NCI-H446 treated with DMSO at 0.1 percent for 48 hours (cell line): ENCODE measurements around the gene TRMT44.

Experiments used
- DNase-seq: peaks from one replicate; lab custom pipeline; 2025; lab: John Stamatoyannopoulos, UW

Gene TRMT44

DNA sequence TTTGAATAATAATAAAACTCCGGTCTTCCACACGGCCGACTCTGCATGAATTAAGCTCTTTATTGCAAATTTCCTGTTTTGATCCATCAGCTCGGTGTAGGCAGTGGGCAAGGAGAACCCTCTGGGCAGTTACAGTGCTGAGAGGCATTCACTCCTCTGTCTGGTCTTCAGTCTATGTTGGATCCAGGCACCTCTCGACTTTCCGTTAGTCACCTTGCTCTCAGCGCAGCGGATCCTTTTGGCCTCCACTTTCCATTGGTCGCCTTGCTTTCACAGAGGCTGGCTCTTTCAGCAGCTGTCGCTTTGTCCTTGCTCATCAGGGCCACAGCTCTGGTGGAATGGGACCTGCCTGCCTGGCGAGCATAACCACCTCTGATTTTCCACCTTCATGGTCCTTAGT, 52.9 kb downstream of the TRMT44 start:
- DNase-seq = no peak

DNA sequence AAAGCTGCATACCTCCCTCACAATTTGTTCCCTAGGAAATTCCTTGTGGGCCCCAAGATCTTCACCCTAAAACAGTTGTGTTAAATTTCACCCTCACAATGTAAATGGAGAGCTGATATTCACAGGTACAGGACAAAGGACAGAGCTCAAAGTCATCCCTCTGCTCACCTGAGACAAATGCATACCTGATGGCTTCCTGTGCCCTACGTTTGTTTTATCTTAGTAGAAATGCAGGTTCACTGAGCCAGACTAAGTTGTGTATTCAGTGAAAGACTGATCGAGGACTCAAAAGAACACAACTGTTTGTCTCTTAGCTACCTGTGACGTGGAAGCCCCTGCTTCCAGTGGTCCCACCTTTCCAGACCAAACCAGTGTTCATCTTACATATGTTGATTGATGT, 53.6 kb downstream of the TRMT44 start:
- no peak for DNase-seq

DNA sequence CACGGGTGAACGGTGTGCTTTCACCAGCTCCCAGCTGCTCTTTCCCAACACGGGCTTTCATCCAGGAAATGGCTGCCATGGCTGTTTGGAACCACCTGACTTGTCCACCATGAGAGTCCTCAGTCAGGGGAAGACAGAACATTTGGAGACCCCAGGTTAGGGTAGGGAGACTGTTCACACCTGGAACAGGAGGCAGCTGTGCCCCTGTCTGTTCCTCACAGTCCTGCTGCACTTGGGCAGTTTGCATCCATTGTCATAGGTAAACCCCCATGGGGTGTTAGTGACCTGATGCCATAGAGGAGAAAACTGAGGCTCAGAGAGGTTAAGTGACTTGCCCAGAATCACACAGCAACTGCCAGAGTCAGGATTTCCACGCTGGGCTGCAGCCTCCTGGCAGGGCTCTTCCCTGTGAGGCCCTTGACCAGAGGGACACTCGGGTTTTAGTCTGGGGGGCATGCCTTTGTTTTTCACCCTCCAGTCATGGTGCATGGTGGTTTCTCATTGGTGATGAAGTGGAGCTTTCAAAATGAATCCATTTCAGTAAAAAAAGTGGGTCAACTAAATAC, 54.5 kb downstream of the TRMT44 start:
- no peak for DNase-seq

DNA sequence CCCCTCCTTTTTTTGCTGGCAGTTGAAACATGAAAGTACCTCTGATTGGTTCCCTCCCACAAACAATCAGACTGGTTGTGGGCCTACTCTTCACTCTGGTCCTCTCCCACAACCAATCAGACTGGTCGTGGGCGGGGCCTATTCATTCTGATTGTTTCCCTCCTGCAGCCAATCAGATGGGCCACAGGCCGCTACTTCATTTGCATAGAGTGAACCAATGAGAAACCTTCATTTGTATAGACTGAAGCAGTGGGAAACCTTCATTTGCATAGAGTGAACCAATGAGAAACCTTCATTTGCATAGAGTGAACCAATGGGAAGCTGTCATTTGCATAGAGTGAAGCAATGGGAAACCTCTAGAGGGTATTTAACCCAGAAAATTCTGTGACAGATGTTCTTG, 55.2 kb downstream of the TRMT44 start:
- no peak for DNase-seq

DNA sequence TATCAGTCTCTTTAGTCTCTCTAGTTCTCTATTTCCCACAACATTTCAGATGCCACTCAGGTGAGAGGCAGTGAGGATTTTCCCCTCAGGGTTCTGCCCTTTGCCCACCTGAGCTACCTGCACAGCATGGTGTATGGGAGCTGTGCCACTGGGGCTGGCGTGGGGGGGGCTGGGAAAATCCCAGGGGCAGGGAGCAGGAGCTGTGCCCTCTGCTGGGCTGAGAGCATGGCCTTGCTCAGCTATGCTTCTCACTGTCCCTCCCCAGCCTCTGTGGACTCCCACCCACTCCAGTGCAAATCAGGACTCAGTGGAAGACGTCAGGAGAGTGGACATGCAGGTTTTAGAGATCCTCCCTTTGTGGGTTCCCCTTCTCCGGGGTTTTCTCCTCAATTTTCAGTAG, 57.2 kb downstream of the TRMT44 start:
- no peak for DNase-seq

DNA sequence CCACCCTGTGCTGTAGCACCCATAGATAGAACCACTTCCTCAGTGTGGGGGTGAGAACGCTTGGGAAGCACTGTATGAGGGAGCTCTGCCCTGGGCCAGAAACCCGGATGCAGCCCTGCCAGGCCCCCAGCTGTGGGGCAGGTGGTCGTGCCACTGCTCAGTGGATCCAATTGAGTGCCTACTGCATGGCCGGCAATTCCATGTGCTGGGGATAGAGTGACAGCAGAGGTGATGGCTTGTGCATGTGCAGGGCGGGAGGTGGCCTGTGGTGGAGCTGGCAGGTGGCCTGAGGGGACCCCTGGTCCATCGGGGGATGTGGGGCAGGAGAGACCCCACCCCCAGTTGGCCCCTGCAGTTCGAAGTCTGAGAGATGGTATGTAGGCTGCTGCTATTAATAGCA, 60.4 kb downstream of the TRMT44 start:
- no peak for DNase-seq

DNA sequence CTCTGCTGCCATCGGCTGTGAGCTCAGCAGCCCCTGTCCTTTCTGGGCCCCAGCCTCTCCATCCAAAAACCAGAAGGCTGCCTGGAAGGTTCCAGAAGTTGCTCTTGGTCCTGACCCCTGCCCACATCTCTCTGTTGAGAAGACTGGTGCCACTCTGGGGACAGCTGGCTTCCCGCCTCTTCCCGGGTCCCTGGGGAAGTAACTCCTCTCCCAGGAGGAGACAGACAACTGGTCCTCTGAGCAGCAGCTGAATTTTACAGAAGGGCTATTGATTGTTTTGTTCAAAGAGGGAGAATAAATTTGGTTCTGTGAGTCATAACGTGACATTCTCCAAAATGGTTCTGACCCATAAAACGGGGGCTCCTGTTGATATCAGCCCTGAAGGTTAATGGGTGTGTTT, 61.2 kb downstream of the TRMT44 start:
- DNase-seq = no peak

DNA sequence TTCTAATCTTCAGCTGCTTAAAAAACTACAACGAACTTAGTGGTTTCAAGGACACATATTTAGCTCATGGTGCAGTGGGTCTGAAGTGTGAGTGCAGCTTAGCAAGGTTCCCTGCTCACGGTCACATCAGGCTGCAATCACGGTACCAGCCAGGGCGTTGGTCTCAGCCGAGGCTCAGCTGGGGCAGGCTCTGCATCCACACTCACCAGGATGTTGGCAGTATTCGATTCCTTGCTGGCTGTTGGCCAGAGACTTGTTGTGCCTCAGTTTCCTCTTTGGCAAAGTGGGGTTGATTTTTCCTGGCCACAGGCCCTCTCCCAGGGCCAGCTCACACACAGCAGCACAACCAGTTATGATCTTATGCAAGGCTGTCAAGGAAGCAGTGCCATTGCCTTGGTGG, 61.8 kb downstream of the TRMT44 start:
- no peak for DNase-seq

DNA sequence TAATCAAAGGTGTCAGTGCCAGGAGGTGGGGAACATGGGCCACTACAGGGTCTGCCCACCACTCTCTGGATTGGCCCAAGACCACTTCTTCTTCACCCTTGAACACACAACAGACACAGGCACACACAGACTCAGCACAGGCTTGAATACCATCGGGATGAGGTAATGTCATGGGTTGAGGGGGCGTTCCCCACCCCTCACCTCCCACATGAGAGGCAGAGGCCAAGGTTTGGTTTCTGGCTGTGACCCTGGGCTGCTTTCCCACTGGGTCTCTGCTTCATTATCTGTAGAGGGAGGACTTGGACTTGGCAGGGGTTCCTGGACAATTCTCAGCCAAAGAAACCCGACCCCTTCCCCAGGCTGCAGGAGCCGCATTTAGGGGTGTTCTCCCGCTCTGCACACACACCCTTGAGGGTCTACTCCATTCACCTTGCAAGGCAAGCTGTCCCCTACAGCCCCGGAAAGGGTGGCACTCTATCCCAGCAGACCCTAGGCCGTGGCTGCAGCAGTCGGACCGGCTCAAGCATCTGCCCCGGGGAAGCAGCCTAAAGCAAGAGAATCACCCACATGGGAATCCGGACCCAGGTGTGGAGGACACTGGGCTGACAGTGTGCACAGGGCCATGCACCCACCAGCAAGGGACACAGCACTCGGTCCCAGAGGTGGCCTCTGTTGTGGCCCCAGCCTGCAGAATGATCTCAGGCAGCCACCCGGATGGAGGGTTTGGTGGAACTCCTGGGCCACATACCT, 62.4 kb downstream of the TRMT44 start:
- DNase-seq = no peak

DNA sequence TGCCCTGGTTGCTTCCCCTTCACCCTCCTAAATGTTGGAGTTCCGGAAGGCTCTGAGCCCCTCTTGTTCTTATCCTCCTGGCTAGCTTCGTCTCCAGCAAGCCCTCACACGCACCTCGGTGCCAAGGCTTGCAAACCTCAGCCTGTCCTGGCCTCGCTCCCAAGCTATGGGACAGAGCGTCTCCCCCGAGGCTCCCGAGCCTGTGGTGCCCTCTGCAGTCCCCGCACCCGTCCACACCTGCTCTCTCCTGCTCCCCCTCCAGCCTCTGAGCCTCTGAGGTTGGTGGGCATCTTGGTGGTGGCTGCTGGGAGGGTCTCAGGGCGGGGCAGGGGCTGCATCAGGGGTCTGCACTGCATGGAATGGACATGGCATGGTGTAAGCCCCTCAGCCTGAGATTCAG, 63.2 kb downstream of the TRMT44 start:
- DNase-seq = no peak

DNA sequence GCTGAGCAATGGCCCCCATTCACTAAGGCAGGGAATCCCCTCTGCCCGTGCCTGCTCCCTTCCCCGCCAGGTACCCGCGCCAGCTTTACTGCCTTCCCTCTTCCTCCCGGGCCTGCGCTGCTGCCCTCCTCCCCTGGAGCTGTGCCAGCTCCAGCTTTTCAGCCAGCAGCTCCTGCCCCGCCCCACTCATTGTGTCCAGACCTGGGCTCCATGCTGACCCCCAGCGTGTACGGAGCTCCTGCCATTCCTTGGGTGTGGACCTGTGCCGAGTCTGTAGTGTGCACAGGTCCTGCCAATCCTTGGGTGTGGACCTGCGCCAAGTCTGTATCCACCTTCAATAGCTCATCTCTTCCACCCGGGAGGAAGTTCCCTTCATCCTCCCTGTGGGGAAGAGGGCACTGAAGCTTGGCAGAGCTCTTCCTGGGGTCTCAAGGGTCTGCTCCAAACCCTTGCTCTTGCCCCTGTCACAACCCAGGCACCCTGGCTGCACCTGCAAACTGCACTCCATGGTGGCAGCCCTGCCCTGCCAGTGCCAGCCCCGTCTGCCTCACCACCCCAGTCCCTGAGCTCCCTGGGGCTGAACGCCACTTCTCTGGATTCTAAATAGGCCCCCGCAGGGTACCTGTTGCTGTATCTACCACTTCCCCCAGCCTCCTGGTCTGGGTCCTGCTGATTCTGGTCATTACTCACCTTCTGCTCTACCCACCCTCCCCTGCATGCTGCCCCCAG, 63.9 kb downstream of the TRMT44 start:
- no peak for DNase-seq

DNA sequence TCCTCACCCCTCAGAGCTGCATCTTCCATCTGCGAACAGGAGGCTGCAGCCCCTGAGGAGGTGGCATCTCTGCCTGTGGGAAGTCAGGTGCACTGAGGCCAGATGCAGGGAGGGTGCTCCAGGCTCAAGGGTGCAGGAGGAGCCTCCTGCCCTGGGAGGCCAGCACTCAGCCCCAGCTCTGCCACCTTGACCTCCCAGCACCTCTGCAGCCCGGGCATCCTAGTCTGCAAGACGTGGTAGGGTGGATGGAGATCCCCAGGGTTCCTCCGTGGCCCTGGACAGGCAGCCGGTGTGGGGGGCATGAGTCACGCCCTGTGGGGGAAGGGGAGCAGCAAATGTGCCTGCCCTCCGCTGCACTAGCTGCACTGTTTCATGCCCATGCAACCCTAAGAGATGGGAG, 64.7 kb downstream of the TRMT44 start:
- DNase-seq = no peak

DNA sequence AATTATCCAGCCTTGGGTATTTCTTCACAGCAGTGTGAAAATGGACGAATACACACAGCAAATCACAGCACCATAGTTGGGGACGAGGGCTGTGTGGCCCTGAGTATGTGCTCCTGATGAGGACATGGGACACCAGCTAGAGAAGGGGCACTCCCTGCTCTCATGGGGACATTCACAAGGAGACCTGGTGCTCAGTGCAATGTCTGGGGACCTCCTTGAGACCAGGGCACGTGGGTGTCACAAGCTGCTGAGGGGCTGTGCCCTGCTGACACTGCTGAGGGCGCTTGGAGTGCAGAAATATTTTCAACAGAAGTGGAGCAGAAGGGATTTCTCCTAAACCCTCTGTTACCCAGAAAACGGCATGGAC, 65.4 kb downstream of the TRMT44 start:
- DNase-seq = no peak

DNA sequence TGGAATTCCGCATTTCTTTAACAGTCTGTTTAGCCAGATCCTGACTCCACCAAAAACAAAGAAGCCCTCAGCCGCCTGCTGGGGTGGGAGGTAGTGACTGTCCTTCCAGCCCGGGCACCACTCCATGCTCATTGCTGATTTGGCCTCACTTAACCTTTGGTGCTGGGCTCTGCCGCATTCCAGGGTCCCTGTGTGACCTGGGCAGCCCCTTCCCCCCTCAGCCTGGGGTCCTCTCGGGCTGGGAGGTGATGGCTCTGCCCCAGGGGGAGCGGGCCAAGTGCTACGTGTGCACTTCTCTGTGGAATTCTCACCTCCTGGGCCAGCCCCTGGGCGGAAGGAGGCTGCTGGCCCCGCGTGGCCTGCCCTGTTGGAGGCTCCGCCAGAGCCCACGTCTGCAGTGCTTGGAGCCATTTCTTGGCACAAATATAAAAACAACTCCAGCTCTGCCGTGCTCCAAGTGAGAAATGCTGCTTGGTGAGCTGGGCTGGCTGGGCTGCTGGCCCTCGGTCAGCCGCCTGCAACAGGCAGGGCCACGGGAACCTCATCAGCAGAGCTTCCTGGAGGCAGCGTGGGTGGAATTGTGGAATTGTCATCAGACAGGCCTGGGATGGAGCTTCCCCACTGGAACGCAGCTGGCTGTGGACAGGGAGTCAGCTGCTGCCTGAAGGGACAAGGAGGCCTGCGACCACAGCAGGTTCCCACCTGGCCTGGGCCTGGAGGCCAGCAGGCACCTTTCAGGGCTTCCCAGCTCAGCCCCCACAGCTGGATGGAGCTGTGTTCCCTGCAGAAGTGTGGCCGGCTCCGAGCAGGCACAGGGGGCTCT, 66.0 kb downstream of the TRMT44 start:
- DNase-seq = no peak

DNA sequence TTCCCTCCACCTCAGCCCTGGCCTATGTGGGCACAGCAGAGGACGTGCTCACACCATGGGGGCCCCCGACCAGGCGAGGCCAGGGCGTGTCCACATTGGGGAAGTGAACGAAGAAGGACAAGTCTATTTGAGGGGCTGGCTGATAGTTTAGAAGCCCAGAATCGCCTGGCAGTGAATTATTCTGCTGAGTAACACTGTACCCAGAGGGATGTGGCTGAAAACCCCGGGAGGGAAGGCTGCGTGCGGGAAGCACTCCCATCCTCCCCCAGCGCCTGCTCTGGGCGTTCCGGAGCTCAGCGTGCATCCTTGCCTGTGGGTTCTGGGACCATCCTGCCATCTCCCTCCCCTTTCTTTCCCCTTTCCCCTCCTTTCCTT, 66.6 kb downstream of the TRMT44 start:
- DNase-seq = no peak

DNA sequence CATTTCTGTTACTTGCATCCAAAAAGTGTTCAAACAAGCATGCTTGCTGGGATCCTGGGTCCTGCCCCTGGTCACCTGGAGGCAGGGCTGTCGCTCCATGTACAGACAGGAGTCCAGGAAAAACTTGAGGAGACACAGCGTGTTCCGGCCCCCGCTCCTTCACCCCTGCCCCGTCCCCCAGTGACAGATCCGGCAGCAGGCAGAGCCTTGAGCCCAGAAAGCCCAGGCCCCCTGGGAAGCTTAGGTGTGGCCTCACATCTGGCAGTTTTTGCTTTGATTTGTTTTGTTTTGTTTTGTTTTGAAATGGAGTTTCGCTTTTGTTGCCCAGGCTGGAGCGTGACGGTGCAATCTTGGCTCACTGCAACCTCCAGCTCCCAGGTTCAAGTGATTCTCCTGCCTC, 67.0 kb downstream of the TRMT44 start:
- DNase-seq = no peak

DNA sequence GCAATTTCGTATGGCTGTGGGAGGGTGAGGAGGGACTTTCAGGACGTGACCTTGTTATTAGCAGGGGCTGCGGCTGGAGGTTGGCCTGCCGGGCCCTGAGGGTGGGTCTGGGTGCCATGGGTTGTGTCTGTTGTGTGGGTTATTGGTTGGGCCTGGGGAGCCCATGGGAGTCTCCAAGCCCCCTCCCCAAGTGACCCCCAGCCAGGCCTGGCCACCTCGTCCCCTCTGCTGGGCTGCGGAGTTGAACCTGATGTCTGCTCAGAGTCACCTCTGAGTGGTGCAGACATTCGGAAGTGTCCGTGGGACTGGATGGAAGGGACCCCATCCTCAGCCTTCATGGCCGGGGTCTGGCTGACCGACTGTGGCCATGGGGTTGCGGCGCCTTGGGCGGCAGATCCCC, 67.7 kb downstream of the TRMT44 start:
- no peak for DNase-seq

DNA sequence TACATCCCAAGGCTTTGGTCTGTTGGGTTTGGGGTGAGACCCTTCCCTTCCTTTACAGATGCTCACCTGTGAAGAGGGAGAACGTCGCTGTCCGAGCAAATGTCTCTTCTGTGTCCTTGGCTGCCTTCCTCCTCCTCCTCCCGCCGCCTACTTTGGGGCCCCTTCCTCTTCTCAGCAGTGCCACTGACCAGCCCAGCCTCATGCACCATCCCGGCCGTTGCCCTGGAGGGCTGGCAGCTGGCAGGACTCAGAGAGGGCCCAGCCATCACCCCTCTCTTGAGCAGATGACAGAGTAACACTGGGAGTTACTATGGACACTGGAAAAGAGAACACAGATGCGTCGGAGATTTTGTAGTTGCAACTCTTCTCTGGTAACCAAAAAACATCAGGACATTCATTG, 68.2 kb downstream of the TRMT44 start:
- DNase-seq = no peak

DNA sequence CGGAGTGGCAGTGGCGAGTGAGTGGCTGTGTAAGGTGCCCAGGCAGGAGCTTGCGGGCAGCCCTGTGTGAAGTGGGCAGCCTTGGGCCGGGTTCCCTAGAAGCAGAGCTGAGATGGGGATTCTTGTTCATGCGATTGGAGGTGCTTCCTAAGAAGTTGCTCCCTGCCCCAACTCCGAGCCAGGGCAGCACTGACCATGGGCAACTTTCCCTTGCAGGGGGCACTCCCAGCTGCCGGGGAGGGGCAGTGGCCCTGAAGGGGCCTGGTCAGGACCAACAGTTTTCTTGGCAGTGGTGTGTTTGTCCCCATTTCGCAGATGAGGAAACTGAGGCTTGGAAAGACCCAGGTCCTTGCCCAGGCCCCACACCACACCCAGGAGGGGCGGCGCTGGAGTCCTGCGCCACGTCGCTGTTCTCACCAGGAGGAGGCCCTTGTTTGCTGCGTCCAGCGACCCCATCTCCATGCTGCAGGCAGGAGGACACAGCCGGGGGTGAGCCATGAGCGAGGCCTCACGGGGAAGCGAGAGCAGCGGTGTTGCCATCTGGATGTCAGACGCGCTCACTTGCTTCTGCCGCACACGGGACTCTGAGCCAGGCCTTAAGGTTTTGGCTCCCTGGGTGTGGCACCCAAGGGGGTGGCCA, 68.9 kb downstream of the TRMT44 start:
- DNase-seq = no peak

DNA sequence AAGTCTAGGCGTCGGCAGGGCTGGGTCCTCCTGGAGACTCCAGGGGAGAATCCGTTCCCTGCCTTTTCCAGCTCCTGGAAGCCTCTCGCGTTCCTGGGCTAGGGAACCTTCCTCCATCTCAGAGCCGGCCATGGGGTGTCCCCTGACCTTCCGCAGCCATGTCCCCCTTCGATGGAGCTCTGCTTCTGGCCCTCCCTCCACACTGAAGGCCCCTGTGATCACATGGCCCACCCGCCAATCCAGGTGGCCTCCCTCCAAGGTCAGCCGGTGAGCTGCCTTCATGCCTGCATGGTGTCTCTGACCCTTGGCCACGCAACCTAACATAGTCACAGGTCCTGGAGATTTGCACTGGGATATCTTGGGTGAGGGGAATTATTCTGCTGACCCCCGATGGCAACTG, 69.6 kb downstream of the TRMT44 start:
- DNase-seq = no peak

DNA sequence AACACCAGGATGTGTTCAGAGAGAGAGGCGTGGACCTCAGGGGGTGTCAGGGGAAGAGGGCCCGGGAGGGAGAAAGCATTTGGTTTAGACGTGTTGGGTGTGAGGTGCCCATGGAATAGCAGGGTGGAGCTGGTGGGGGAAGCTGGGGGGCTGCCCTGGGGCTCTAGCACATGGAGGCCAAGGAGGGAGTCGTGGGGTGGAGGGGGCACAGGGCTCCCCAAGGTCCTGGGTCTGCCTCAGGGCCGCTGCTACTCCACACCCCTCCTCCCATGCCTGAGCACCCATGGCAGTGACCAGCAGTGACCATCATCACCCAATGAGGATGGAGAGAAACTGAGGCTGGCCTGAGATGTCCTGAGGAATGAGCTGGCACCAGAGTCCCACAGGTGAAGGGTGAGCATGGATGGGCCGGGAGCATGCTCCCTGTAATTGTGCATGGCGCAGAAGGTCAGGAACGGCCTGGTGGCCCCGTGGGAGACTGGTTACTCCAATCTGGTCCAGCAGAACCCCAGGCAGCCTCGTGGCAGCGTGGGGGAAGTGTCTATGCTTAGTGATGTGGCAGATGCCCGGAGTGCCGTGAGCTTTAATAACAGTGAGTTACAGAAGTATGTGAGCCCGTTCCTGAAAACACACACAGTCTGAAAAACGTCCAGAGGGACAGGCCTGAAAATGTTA, 70.2 kb downstream of the TRMT44 start:
- no peak for DNase-seq

DNA sequence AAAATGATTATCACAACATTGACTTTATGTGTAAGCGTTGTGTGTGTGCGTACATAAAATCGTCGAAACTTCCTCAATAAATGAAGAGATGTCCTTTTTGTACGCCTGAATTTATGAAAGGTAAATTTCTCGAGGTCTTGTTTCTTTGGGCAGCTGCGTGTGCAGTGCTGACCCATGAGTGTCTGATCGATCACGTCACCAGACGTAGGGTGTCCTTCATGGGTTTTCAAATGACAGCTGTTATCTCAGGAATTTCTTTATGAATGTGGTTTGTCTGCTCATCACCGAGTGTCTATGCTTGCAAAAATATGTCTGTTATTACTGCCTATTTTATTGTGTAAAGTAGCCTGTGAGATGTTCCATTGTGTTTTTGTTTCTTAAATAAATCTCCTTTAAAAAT, 71.9 kb downstream of the TRMT44 start:
- no peak for DNase-seq
